ENCODE measurements around the gene WNT10A.

DNA sequence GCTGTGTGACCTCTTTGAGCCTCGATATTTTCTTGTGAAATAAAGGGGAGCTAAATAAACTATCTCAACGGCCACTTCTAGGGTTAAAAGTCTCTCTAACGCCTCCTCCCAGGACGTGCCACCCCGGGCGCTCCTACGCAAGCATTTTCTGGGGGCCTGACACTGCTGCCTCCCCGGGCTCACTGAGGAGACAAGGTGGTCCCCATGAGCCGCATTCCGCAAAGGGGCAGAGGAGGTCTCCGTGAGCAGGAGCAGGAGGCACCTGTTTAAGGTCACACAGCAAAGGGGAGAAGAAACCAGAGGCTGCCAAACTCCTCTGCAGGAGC, 913 bp upstream of the WNT10A start:
- TF ChIP-seq, protein P1, sequence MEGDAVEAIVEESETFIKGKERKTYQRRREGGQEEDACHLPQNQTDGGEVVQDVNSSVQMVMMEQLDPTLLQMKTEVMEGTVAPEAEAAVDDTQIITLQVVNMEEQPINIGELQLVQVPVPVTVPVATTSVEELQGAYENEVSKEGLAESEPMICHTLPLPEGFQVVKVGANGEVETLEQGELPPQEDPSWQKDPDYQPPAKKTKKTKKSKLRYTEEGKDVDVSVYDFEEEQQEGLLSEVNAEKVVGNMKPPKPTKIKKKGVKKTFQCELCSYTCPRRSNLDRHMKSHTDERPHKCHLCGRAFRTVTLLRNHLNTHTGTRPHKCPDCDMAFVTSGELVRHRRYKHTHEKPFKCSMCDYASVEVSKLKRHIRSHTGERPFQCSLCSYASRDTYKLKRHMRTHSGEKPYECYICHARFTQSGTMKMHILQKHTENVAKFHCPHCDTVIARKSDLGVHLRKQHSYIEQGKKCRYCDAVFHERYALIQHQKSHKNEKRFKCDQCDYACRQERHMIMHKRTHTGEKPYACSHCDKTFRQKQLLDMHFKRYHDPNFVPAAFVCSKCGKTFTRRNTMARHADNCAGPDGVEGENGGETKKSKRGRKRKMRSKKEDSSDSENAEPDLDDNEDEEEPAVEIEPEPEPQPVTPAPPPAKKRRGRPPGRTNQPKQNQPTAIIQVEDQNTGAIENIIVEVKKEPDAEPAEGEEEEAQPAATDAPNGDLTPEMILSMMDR (tag by site-specific recombination; IDR thresholded peaks at IDR 0.05), result no peak
- TF ChIP-seq BCL11A (tag by site-specific recombination; IDR thresholded peaks at IDR 0.05; ENCODE audit: low read depth) (no peak), ZNF112 (tag by site-specific recombination; IDR thresholded peaks at IDR 0.05) (no peak), ZNF266 (tag by site-specific recombination; IDR thresholded peaks at IDR 0.05; ENCODE audit: low read depth) (no peak), YY1 (tag by site-specific recombination; IDR thresholded peaks at IDR 0.05) (no peak), ZNF747 (tag by site-specific recombination; IDR thresholded peaks at IDR 0.05) (no peak), ZNF391 (tag by site-specific recombination; IDR thresholded peaks at IDR 0.05; ENCODE audit: borderline replicate concordance, low read depth) (no peak), ZNF843 (tag by site-specific recombination; IDR thresholded peaks at IDR 0.05) (no peak), ZNF544 (tag by site-specific recombination; IDR thresholded peaks at IDR 0.05) (no peak), WT1 (tag by site-specific recombination; IDR thresholded peaks at IDR 0.05) (no peak)
- TF ChIP-seq, protein P2, sequence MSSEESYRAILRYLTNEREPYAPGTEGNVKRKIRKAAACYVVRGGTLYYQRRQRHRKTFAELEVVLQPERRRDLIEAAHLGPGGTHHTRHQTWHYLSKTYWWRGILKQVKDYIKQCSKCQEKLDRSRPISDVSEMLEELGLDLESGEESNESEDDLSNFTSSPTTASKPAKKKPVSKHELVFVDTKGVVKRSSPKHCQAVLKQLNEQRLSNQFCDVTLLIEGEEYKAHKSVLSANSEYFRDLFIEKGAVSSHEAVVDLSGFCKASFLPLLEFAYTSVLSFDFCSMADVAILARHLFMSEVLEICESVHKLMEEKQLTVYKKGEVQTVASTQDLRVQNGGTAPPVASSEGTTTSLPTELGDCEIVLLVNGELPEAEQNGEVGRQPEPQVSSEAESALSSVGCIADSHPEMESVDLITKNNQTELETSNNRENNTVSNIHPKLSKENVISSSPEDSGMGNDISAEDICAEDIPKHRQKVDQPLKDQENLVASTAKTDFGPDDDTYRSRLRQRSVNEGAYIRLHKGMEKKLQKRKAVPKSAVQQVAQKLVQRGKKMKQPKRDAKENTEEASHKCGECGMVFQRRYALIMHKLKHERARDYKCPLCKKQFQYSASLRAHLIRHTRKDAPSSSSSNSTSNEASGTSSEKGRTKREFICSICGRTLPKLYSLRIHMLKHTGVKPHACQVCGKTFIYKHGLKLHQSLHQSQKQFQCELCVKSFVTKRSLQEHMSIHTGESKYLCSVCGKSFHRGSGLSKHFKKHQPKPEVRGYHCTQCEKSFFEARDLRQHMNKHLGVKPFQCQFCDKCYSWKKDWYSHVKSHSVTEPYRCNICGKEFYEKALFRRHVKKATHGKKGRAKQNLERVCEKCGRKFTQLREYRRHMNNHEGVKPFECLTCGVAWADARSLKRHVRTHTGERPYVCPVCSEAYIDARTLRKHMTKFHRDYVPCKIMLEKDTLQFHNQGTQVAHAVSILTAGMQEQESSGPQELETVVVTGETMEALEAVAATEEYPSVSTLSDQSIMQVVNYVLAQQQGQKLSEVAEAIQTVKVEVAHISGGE (tag by site-specific recombination; conservative IDR thresholded peaks at IDR 0.05; ENCODE audit: low read depth), result no peak
- TF ChIP-seq, protein P3, sequence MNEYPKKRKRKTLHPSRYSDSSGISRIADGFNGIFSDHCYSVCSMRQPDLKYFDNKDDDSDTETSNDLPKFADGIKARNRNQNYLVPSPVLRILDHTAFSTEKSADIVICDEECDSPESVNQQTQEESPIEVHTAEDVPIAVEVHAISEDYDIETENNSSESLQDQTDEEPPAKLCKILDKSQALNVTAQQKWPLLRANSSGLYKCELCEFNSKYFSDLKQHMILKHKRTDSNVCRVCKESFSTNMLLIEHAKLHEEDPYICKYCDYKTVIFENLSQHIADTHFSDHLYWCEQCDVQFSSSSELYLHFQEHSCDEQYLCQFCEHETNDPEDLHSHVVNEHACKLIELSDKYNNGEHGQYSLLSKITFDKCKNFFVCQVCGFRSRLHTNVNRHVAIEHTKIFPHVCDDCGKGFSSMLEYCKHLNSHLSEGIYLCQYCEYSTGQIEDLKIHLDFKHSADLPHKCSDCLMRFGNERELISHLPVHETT (tag by site-specific recombination; IDR thresholded peaks at IDR 0.05), result no peak
